Measurements from ENCODE around the gene GARS1.
"Not testable (repeated sequence)": the region's sequence is repeated elsewhere in the genome, so short reads cannot be mapped to it uniquely, and the experiment has no call there.

Gene GARS1

DNA sequence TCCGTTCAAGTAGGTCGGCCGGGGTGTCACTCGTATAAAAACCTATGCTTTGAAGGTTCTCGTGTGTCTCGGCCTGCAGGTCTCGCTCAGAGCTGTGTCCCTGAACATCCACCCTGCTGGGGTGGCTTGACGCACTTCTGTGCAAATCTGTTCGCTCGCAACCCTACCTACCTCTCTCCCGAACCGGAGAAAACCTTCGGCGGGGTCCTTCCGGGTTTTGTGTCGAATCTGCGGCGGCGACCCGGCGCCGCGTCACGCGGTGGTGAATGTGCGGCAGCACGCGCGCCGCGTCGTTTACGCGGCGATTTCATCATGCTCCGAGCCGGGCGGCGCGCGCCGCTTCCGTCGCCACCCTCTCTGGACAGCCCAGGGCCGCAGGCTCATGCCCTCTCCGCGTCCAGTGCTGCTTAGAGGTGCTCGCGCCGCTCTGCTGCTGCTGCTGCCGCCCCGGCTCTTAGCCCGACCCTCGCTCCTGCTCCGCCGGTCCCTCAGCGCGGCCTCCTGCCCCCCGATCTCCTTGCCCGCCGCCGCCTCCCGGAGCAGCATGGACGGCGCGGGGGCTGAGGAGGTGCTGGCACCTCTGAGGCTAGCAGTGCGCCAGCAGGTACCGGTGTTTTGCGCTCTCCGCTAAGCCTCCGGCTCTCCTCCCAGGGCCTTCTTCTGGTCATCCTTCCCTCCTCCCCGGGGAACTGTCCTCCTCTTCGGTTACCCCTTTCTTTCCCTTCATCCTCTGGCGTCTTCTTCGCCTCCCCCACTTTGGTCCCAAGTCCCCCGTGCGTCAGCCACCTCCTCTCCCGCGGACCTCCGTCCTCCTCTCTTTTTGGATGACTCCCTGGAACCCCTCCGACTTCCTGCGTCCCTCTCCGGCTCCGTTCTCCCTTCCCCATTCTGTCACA, at the start of gene GARS1:
TSS of gene GARS1 (plus strand) at position 339 of the 896 bp plus-strand sequence. CDS start at position 383, 44 bp downstream.
- peak; percentile 95 for DNase-seq

GRCh38 chr7:30545791-30546555, 48.7 kb upstream of the GARS1 start:
- peak; percentile 37 for DNase-seq

- no peak for DNase-seq
Measured at GRCh38 chr7:30546596-30546995, 48.1 kb upstream of the GARS1 start.

DNA sequence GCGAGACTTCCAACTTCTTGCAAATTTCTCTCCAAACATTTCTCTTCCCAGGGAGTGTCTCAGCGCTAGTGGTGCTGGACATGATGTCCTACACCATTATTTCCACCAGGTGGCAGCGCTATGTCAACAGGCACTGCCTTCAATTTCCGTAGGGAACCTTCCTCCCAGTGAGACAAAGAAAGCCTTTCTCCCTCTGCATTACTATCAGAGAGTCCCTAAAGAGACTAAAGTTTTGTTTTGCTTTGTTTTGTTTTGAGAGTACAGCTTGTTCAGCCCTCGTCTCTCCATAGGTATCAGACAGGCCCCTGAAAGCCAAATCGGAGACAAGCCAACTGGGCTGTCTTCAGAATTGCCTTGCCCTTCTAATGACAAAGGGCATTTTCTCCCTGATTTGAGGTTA, 45.8 kb upstream of the GARS1 start:
- peak; percentile 93 for DNase-seq

DNA sequence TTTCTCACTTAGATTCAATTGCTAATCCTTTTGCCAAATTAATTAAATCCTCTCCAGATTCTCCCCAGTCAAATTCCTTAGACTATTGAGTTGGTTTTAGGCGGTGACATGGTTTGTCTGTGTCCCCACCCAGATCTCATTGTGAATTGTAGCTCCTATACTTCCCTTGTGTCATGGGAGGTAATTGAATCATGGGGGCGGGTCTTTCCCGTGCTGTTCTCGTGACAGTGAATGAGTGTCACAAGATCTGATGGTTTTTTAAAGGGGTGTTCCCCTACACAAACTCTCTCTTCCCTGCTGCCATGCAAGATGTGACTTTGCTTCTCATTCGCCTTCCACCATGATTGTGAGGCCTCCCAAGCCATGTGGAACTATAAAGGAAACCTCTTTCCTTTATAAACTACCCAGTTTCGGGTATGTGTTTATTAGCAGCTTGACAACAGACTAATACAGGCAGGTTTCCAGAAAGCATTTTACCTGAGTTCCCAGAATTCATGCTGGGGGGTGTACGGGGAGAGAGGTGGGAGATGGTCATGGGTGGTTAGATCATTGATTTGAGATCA, 44.7 kb upstream of the GARS1 start:
- no peak for DNase-seq

DNA sequence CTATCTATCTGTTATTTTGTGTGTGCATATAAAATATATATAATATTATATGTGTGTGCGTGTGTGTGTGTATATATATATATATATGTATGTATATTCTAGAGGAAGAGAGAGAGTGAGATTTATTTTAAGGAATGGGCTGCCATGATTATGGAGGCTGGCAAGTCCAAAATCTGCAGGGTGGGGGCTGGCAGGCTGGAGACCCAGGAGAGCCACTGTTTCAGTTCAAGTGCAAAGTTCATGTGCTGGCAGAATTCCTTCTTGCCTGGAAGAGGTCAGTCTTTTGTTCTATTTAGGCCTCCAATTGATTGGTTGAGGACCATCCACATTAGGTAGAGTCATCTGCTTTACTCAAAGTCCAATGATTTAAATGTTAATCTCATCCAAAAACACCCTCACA, 42.3 kb upstream of the GARS1 start:
- DNase-seq = no peak

DNA sequence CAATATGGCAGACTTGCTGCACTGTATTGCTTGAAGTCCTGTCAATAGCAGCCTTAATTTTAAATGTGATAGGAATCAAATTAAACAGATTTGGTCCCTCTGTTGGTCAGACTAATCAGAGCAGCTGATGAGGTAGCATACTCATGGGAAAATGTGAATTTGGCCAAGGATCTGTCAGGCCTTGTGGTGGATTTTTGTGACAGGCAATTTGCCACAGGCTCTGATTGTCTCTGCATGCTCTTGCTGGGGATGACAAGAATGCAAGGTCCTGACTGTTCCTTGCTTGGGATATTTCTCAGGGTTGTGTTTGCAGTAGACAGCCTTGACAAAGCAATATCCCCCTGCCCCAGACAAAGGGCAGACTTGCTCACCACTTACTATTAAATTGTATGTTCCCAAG, 41.5 kb upstream of the GARS1 start:
- no peak for DNase-seq

DNA sequence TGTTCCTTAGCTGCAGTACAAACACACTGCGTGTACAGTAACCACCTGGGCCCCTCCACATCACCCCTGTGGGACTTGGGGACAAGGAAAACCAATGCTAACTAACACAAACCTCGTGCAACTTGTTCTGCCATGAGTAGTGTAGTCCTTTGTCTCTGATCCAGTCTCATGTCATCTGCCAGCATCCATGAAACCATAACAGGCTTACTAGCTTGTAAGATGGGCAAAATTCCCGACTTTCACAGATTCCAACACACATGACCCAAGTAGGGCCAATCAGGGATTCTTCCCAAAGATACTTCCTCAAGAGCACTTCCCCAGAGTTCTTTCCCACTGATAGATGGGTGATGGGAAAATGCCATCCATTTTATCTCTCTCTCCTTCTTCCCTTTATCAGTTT, 41.1 kb upstream of the GARS1 start:
- DNase-seq = no peak

DNA sequence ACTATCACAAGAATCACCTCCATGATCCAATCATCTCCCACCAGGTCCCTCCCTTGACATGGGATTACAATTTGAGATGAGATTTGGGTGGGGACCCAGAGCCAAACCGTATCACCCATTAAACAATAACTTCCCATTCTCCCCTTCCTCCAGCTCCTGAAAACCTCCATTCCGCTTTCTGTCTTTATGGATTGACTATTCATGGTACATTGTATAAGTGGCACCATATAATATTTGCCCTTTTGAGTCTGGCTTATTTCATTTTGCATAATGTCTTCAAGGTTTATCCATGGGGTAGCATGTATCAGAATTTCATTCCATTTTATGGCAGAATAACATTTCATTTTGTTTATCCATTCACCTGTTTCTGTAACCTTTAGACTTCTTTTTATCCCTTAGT, 39.2 kb upstream of the GARS1 start:
- no peak for DNase-seq

DNA sequence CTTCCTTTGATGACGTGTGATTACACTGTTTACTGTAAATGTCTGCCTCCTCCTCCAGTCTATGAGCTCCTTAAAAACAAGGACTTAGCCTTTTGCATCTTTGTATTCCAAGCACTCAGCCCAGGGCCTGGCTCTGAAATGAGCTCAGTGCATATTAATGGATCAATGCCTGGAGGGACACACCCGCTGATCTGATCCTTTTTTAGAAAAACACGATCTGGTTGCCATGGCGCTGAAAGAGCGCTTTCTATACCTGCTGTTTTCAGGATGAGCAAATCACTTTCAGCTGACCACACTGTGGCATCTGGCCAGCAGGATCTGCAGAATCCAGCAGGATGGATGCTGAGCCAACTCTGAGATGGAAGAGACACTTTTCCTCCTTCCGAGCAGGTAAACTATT, 37.8 kb upstream of the GARS1 start:
- DNase-seq = peak; percentile 74

DNA sequence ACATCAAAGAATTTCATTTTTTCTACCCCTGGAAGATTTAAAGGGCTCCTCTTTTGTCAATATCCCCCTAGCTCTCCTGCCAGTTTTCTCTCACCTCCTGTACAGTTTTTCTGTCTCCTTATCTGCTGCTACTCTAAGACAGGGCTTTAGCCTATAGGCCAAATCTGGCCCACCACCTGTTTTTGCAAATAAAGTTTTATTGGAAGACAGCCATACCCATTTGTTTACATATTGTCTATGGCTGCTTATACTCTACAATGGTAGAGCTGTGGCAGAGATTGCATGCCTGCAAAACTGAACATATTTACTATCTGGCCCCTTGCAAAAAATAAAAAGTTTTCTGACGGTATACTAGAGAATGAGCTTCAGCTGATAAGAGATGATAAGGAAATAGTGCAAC, 37.4 kb upstream of the GARS1 start:
- DNase-seq = no peak

DNA sequence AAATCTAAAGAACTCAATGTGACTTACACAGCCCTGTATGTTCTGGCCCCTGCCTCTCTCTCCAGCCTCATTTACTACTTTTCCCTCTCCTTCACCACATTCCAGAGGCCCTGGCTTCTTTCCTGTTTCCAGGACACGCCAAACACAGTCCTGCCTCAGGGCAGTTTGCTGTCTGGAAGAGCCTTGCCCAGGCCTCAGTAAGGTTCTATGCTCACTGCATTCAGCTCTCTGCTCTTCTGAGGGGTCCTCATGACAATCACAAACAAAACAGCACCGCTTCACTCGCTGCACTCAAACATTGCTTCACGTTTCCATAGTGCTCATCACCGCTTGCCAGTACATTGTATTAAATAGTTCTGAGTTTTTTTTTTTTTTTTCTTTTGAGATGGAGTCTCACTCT, 35.1 kb upstream of the GARS1 start:
- DNase-seq = no peak

DNA sequence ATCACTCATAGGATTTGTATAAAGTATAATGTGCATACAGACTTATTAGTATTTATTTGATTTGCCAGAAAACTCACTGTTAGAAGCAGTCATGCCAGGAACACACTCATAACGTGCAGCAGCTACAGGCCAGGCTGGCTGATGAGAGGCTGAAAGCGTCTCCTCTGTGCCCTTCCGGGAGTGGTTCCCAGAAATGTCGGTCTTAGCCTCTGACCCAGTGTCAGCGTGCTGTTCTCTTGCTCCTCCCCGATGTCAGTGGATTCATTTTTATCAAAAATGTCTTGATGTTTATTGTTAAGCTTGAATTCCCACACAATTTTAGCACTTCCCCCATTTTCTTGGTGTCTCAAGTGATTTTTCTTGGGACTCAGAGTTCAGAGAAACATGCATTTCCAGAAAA, 33.3 kb upstream of the GARS1 start:
- no peak for DNase-seq

DNA sequence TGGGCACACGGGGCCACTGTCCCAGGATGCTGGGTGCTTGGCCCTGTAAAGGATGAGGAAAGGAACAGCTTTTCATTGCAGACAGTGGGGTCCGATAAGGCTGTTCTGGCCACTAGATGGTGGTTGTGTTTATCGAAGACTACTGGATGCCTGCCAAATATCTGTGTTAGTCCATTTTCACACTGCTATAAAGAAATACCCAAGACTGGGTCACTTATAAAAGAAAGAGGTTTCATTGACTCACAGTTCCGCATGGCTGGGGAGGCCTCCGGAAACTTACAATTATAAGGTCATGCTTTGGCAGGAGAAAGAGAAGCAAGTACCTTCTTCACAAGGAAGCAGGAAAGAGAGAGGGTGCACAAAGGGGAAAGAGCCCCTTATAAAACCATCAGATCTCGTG, 32.2 kb upstream of the GARS1 start:
- DNase-seq = no peak

DNA sequence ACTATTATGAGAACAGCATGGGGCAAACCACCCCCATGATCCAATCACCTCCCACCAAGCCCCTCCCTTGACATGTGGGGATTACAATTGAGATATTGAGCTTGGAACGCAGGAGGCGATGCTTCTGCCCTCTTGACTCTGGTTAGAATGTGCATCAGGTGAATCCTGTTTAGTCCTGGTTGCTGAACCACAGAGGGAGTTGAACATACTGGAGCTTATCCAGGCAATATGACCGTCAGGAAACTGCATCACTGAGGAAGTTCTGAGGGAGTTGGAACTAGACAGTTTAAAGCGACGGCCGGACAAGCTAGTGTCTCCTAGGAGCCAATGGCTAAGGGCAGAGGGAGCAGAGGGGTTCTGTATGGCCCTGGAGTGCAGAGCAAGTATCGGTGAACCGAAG, 31.8 kb upstream of the GARS1 start:
- DNase-seq = no peak

DNA sequence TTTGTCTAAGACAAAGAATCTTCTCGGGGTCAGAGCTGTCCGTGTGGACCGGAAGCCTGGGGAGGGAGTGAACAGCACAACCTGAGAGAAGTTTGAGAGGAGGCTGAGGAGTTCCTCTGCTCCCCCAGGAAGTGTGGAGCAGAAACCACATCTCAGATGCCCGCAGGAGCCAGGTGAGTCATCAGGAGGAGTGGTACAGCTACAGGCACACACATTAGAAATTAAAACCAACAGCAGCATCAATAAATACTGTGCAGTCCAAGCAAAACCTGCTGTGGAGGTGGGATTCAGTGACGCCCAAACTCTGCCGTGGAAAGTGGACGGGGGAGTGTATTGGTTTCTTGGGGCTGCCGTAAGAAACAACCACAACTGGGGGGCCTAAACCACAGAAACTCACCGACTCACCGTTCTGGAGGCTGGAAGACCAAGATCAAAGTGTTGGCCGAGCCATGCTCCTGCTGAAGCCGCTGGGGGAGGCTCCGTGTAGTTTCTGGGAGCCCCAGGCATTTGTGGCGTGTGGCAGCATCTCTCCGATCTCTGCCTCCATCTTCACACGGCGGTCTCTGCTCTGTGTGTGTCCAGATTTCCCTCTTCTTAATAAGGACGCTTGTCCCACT, 31.2 kb upstream of the GARS1 start:
- DNase-seq = no peak

- DNase-seq = peak; percentile 96
Measured at GRCh38 chr7:30564243-30564892, 30.3 kb upstream of the GARS1 start.

GRCh38 chr7:30566596-30566995, 28.1 kb upstream of the GARS1 start:
- no peak for DNase-seq

GRCh38 chr7:30567081-30567480, 27.6 kb upstream of the GARS1 start:
- no peak for DNase-seq

DNA sequence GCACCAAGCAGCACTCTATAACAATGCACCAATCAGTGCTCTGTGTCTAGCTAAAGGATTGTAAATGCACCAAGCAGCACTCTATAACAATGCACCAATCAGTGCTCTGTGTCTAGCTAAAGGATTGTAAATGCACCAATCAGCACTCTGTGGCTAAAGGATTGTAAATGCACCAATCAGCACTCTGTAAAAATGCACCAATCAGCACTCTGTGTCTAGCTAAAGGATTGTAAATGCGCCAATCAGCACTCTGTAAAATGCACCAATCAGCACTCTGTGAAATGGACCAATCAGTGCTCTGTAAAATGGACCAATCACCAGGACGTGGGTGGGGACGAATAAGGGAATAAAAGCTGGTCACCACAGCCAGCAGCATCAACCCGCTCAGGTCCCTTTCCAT, 24.4 kb upstream of the GARS1 start:
- DNase-seq = not testable (repeated sequence)

DNA sequence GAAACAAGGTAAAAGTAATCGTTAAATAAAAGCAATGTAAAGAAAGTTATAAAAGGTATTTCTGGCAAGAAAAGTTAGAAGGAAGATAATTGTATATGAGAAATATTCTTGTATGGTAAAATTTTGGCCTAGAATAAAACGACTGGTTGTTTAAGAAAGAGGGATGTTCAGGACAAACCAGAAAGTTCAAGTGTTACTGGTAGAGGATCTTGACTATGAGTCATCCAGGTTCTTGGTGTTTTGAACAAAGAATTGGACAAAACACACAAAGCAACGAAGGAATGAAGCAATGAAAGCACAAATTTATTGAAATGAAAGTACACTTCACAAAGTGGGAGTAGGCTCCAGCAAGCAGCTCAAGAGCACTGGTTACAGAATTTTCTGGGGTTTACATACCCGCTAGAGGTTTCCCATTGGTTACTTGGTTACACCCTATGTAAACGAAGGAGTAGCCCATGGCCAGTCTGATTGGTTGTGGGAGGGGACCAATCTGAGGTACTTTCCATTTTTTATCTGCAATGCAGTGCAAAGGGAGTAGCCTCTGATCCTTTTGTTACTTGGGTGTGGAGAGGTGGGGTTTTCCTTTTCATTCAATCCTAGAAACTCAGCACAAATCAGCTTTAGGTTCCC, 22.4 kb upstream of the GARS1 start:
- no peak for DNase-seq

- no peak for DNase-seq
Measured at GRCh38 chr7:30575910-30576309, 18.8 kb upstream of the GARS1 start.

Data from eye (tissue), 1 donor.